SK-N-SH (cell line): ENCODE data around the gene SLC2A13. TPM values are rescaled to one million over a fixed set of nuclear protein-coding genes. Genes with fewer than 3 reads are reported as not detected.

Source experiments
- CTCF ChIA-PET: fragments of 300-600, 350-600 bp; formaldehyde crosslinking; extraction: SDS; loops from one replicate; lab custom pipeline; 2021; lab: Yijun Ruan, JAX
- POLR2A ChIA-PET: fragments of 350-600 bp; sonication (Branson Sonifier 250); formaldehyde crosslinking; extraction: SDS; loops from one replicate; lab custom pipeline; 2020; ENCODE audit warnings: antibody characterized with exemption, inconsistent platforms; lab: Yijun Ruan, JAX
- DNase-seq: peaks from one replicate; pipeline ENCODE4 v3.0.0; 2012
- H2AFZ ChIP-seq: fragments of 200-600 bp; sonication (generic); 2 replicates; pipeline ENCODE4 v1.8.1; 2016; ENCODE audit warnings: antibody characterized with exemption, mild to moderate bottlenecking, low read depth
- H3F3A ChIP-seq: fragments of 200-600 bp; sonication (generic); replicated peaks from 2 replicates; pipeline ENCODE3; 2016; ENCODE audit warnings: antibody characterized with exemption, mild to moderate bottlenecking; ENCODE audit not compliant: insufficient read depth
- H3K27ac ChIP-seq, 2 experiments: fragments of 200-500 bp in 1 of 2; fragments of 200-600 bp in 1 of 2; sonication (Bioruptor generic) in 1 of 2; sonication (generic), shearing (Covaris generic) in 1 of 2; 2 replicates each; pipeline versions ENCODE4 v1.5.1 to v1.6.1; 2014 to 2016; ENCODE audit warnings: low read depth in 2 of 2, inconsistent platforms in 1 of 2, low read length in 1 of 2, mild to moderate bottlenecking in 1 of 2, mixed read lengths in 1 of 2
- H3K27me3 ChIP-seq: fragments of 200-600 bp; sonication (generic), shearing (Covaris generic); 2 replicates; pipeline ENCODE4 v1.6.1; 2016; ENCODE audit warnings: mixed run types; ENCODE audit not compliant: insufficient read depth
- H3K36me3 ChIP-seq, 2 experiments: fragments of 200-500 bp in 1 of 2; fragments of 200-600 bp in 1 of 2; sonication (Bioruptor generic) in 1 of 2; sonication (generic) in 1 of 2; replicated peaks in 1 of 2; 2 replicates each; pipeline versions ENCODE3 to v1.5.1; 2014 to 2016; ENCODE audit warnings: low read length in 1 of 2, mild to moderate bottlenecking in 1 of 2; ENCODE audit not compliant: insufficient read depth in 2 of 2, control insufficient read depth in 1 of 2
- H3K4me1 ChIP-seq, 2 experiments: fragments of 200-500 bp in 1 of 2; fragments of 200-600 bp in 1 of 2; sonication (Bioruptor generic) in 1 of 2; sonication (generic), shearing (Covaris generic) in 1 of 2; 2 replicates each; pipeline versions ENCODE4 v1.5.1 to v1.6.1; 2014 to 2016; ENCODE audit warnings: low read depth in 1 of 2, low read length in 1 of 2, mixed run types in 1 of 2; ENCODE audit not compliant: insufficient read depth in 2 of 2, control insufficient read depth in 1 of 2
- H3K4me2 ChIP-seq: fragments of 200-600 bp; sonication (generic), shearing (Covaris generic); 2 replicates; pipeline ENCODE4 v1.6.1; 2017; ENCODE audit warnings: mixed run types
- H3K4me3 ChIP-seq, 2 experiments: fragments of 200-500 bp in 1 of 2; fragments of 200-600 bp in 1 of 2; sonication (Bioruptor generic) in 1 of 2; sonication (generic), shearing (Covaris generic) in 1 of 2; 2 replicates each; pipeline versions ENCODE4 v1.5.1 to v1.8.1; 2014 to 2016; ENCODE audit warnings: low read depth in 2 of 2, inconsistent platforms in 1 of 2, low read length in 1 of 2, mild to moderate bottlenecking in 1 of 2, mixed read lengths in 1 of 2, moderate library complexity in 1 of 2
- H3K79me2 ChIP-seq: fragments of 200-600 bp; sonication (generic); 2 replicates; pipeline ENCODE4 v1.8.1; 2017; ENCODE audit warnings: mild to moderate bottlenecking; ENCODE audit not compliant: insufficient read depth
- H3K9ac ChIP-seq: fragments of 200-600 bp; sonication (generic); 2 replicates; pipeline ENCODE4 v1.6.1; 2017; ENCODE audit warnings: mixed run types
- H3K9me2 ChIP-seq: fragments of 200-600 bp; sonication (generic); 2 replicates; pipeline ENCODE4 v1.6.1; 2017; ENCODE audit warnings: mixed run types
- H3K9me3 ChIP-seq: fragments of 200-600 bp; sonication (generic); 2 replicates; pipeline ENCODE4 v1.6.1; 2017; ENCODE audit warnings: mixed run types, mild to moderate bottlenecking, moderate library complexity
- H4K20me1 ChIP-seq: fragments of 200-600 bp; sonication (generic); 2 replicates; pipeline ENCODE4 v1.6.1; 2017; ENCODE audit warnings: mild to moderate bottlenecking, mixed run types; ENCODE audit not compliant: insufficient read depth
- CHD2 ChIP-seq: fragments of 150-350 bp; IDR thresholded peaks from 2 replicates; pipeline ENCODE4 v1.6.1; 2018; ENCODE audit warnings: low read length; ENCODE audit not compliant: partially characterized antibody
- ELF1 ChIP-seq: IDR thresholded peaks from 2 replicates; pipeline ENCODE4 v1.4.0; 2012
- EZH2phosphoT487 ChIP-seq: fragments of 200-600 bp; sonication (generic); IDR thresholded peaks from 2 replicates; pipeline ENCODE4 v1.6.1; 2017; ENCODE audit warnings: low read depth, mixed run types, mild to moderate bottlenecking, antibody characterized with exemption, moderate library complexity, borderline replicate concordance
- FOXJ3 ChIP-seq: sonication (generic); formaldehyde crosslinking; IDR thresholded peaks from 2 replicates; pipeline ENCODE4 v1.5.1; 2020; ENCODE audit warnings: mild to moderate bottlenecking, missing genetic modification reagents
- GABPA ChIP-seq: IDR thresholded peaks from 2 replicates; pipeline ENCODE4 v1.4.0; 2012; ENCODE audit warnings: low read depth, mild to moderate bottlenecking
- JUND ChIP-seq: IDR thresholded peaks from 2 replicates; pipeline ENCODE4 v1.4.0; 2012
- NFIC ChIP-seq: IDR thresholded peaks from 2 replicates; pipeline ENCODE4 v1.4.0; 2012; ENCODE audit warnings: borderline replicate concordance
- NRF1 ChIP-seq: IDR thresholded peaks from 2 replicates; pipeline ENCODE4 v1.6.1; 2012; ENCODE audit warnings: low read depth, mild to moderate bottlenecking, low read length
- RCOR1 ChIP-seq: fragments of 150-350 bp; IDR thresholded peaks from 2 replicates; pipeline ENCODE4 v1.6.1; 2017; ENCODE audit warnings: antibody characterized with exemption, low read length
- RXRA ChIP-seq: IDR thresholded peaks from 2 replicates; pipeline ENCODE4 v1.4.0; 2012; ENCODE audit warnings: low read depth, mild to moderate bottlenecking, borderline replicate concordance
- SMC3 ChIP-seq: IDR thresholded peaks from 2 replicates; pipeline ENCODE4 v1.6.1; 2012; ENCODE audit warnings: low read depth, low read length, improper control_type of control experiment
- TEAD4 ChIP-seq: IDR thresholded peaks from 2 replicates; pipeline ENCODE4 v1.4.0; 2012; ENCODE audit warnings: mild to moderate bottlenecking, borderline replicate concordance; ENCODE audit not compliant: insufficient read depth
- YY1 ChIP-seq: IDR thresholded peaks from 2 replicates; pipeline ENCODE4 v1.4.0; 2012; ENCODE audit warnings: low read depth, mild to moderate bottlenecking
- WGBS: methylation state at CpG from one replicate; pipeline ENCODE4 v1.1.6; 2017; ENCODE audit warnings: low lambda C conversion rate; 5-methylcytosine and 5-hydroxymethylcytosine counted together
- polyA plus RNA-seq, 3 experiments: library from polyadenylated mRNA; depleted of rRNA; stranded (reverse); fragments of >200 nt; gene quantifications; 2 replicates each; pipeline ENCODE4 v1.2.3, GENCODE V29; 2012
- TF ChIP-seq, protein P1 (sequence below): IDR thresholded peaks from 2 replicates; pipeline ENCODE4 v1.4.0; 2012; ENCODE audit warnings: low read depth, borderline replicate concordance
- TF ChIP-seq, protein P2 (sequence below): fragments of 150-350 bp; IDR thresholded peaks from 2 replicates; pipeline ENCODE4 v1.6.1; 2016; ENCODE audit warnings: mild to moderate bottlenecking, low read depth, low read length
- TF ChIP-seq, protein P3 (sequence below): IDR thresholded peaks from 2 replicates; pipeline ENCODE4 v1.4.0; 2012; ENCODE audit warnings: low read depth
- TF ChIP-seq, protein P4 (sequence below): IDR thresholded peaks from 2 replicates; pipeline ENCODE4; 2012
- TF ChIP-seq, protein P5 (sequence below): IDR thresholded peaks from 2 replicates; pipeline ENCODE4 v1.4.0; 2012; ENCODE audit warnings: low read depth, borderline replicate concordance
- TF ChIP-seq, protein P6 (sequence below): fragments of 200-600 bp; sonication (generic); IDR thresholded peaks from 2 replicates; pipeline ENCODE4 v1.6.1; 2017; ENCODE audit warnings: antibody characterized with exemption, mild to moderate bottlenecking, moderate library complexity

SLC2A13 gene
- polyA plus RNA-seq, 1 of the 3 experiments (the other 2 are of a cell fraction) = 0.21 TPM

DNA sequence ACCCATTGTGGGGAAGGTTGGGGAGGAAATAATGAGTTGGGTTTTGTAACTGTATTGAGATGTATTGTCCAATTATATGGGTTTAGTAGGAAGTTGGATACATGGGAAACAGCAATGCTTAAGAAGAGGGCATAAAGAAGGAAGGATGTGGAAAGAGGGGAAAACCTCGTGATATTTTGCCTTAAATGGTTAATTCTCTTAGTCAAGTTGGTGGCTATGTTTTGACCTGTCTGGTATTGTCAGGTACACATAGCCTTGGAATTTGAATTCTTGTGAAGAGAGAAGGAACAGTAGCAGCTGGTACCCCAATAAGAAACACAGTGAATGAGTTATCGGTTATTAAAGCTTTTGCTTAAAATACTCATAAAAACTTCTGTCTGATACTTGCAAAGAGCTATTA lies 32.6 kb upstream of the SLC2A13 start:
- POLR2A ChIA-PET = no interaction called here

DNA sequence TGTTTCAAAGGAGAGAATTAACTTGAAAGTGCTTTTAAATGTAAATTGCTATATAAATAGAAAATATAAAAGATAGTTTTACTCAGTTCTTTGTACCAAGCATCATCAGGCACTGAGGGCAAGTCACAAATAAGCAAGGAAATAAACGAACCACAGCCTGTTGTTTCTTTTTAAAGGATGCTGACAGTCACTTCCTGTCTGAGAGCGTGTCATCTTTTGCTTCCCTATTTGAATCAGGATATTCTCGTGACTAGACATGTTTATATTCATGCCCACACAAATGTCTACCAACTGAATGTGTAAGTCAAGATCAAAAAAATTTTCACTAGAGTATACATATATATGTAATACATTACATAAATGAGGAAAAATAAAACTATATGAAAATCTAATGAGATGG lies 31.4 kb upstream of the SLC2A13 start:
- Histone ChIP-seq H3K9me3 (no peaks in the 10 kb centered on the region), H3K9me2 (no peaks in the 10 kb centered on the region), H2AFZ (no peak overlapping the region), H3K27me3 (no peaks in the 10 kb centered on the region), H3F3A (no peaks in the 10 kb centered on the region), H3K4me3 (no peak overlapping the region), H3K79me2 (no peaks in the 10 kb centered on the region), H3K4me1 (no peaks in the 10 kb centered on the region), H3K9ac (no peak overlapping the region), H3K27ac (no peak overlapping the region), H3K4me2 (no peak overlapping the region), H3K36me3 (no peaks in the 10 kb centered on the region), H4K20me1 (no peaks in the 10 kb centered on the region)
- CTCF ChIA-PET = no interaction called here
- DNase-seq = no peak
- TF ChIP-seq YY1 = no peak
- TF ChIP-seq, protein P1, sequence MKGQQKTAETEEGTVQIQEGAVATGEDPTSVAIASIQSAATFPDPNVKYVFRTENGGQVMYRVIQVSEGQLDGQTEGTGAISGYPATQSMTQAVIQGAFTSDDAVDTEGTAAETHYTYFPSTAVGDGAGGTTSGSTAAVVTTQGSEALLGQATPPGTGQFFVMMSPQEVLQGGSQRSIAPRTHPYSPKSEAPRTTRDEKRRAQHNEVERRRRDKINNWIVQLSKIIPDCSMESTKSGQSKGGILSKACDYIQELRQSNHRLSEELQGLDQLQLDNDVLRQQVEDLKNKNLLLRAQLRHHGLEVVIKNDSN = no peak
- TF ChIP-seq SMC3 = no peak
- no peak for TF ChIP-seq EZH2phosphoT487
- no peak for TF ChIP-seq NRF1
- TF ChIP-seq, protein P2, sequence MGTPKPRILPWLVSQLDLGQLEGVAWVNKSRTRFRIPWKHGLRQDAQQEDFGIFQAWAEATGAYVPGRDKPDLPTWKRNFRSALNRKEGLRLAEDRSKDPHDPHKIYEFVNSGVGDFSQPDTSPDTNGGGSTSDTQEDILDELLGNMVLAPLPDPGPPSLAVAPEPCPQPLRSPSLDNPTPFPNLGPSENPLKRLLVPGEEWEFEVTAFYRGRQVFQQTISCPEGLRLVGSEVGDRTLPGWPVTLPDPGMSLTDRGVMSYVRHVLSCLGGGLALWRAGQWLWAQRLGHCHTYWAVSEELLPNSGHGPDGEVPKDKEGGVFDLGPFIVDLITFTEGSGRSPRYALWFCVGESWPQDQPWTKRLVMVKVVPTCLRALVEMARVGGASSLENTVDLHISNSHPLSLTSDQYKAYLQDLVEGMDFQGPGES = no peak
- TF ChIP-seq, protein P3, sequence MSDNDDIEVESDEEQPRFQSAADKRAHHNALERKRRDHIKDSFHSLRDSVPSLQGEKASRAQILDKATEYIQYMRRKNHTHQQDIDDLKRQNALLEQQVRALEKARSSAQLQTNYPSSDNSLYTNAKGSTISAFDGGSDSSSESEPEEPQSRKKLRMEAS = no peak
- TF ChIP-seq RCOR1 = no peak
- no peak for TF ChIP-seq NFIC
- TF ChIP-seq CHD2 = no peak
- TF ChIP-seq TEAD4 = no peak
- TF ChIP-seq, protein P4, sequence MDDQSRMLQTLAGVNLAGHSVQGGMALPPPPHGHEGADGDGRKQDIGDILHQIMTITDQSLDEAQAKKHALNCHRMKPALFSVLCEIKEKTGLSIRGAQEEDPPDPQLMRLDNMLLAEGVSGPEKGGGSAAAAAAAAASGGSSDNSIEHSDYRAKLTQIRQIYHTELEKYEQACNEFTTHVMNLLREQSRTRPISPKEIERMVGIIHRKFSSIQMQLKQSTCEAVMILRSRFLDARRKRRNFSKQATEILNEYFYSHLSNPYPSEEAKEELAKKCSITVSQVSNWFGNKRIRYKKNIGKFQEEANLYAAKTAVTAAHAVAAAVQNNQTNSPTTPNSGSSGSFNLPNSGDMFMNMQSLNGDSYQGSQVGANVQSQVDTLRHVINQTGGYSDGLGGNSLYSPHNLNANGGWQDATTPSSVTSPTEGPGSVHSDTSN = no peak
- no peak for TF ChIP-seq GABPA
- POLR2A ChIA-PET = no interaction called here
- 40% methylated on average over 3 of the region's 3 CpGs for WGBS

More for the DNA sequence above, 32.6 kb upstream of the SLC2A13 start:
- Histone ChIP-seq H3K36me3 (no peaks in the 10 kb centered on the region), H3F3A (no peaks in the 10 kb centered on the region), H3K4me3 (no peak overlapping the region), H3K79me2 (no peaks in the 10 kb centered on the region), H2AFZ (no peak overlapping the region), H3K27me3 (no peaks in the 10 kb centered on the region), H3K9ac (no peak overlapping the region), H3K4me1 (no peaks in the 10 kb centered on the region), H4K20me1 (no peaks in the 10 kb centered on the region), H3K27ac (no peak overlapping the region), H3K9me3 (no peaks in the 10 kb centered on the region), H3K9me2 (no peaks in the 10 kb centered on the region), H3K4me2 (no peak overlapping the region)
- TF ChIP-seq JUND (no peak), FOXJ3 (no peak), GABPA (no peak), ELF1 (no peak), NFIC (no peak), RXRA (no peak), YY1 (no peak)
- TF ChIP-seq, protein P5, sequence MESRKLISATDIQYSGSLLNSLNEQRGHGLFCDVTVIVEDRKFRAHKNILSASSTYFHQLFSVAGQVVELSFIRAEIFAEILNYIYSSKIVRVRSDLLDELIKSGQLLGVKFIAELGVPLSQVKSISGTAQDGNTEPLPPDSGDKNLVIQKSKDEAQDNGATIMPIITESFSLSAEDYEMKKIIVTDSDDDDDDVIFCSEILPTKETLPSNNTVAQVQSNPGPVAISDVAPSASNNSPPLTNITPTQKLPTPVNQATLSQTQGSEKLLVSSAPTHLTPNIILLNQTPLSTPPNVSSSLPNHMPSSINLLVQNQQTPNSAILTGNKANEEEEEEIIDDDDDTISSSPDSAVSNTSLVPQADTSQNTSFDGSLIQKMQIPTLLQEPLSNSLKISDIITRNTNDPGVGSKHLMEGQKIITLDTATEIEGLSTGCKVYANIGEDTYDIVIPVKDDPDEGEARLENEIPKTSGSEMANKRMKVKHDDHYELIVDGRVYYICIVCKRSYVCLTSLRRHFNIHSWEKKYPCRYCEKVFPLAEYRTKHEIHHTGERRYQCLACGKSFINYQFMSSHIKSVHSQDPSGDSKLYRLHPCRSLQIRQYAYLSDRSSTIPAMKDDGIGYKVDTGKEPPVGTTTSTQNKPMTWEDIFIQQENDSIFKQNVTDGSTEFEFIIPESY = no peak
- TF ChIP-seq, protein P6, sequence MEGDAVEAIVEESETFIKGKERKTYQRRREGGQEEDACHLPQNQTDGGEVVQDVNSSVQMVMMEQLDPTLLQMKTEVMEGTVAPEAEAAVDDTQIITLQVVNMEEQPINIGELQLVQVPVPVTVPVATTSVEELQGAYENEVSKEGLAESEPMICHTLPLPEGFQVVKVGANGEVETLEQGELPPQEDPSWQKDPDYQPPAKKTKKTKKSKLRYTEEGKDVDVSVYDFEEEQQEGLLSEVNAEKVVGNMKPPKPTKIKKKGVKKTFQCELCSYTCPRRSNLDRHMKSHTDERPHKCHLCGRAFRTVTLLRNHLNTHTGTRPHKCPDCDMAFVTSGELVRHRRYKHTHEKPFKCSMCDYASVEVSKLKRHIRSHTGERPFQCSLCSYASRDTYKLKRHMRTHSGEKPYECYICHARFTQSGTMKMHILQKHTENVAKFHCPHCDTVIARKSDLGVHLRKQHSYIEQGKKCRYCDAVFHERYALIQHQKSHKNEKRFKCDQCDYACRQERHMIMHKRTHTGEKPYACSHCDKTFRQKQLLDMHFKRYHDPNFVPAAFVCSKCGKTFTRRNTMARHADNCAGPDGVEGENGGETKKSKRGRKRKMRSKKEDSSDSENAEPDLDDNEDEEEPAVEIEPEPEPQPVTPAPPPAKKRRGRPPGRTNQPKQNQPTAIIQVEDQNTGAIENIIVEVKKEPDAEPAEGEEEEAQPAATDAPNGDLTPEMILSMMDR = no peak
- 46% methylated on average over 2 of the region's 2 CpGs for WGBS
- CTCF ChIA-PET = no interaction called here
- no peak for DNase-seq
